Activated T-cell treated with anti-CD3 and anti-CD28 coated beads for 48 hours (primary cell): ENCODE measurements around the gene ANO10.
"Not testable (repeated sequence)": the region's sequence is repeated elsewhere in the genome, so short reads cannot be mapped to it uniquely, and the experiment has no call there.

Experiments
- DNase-seq: peaks from one replicate; pipeline ENCODE4 v3.0.0-alpha.2; 2020; ENCODE audit warnings: low read depth

The ANO10 gene

GRCh38 chr3:43518515-43518914, 103.3 kb downstream of the ANO10 start:
- DNase-seq: not testable (repeated sequence)

GRCh38 chr3:43515970-43516635, 105.7 kb downstream of the ANO10 start:
- no peak for DNase-seq

- no peak for DNase-seq
Observed at GRCh38 chr3:43515208-43515917, 106.4 kb downstream of the ANO10 start.

- DNase-seq: no peak
Observed at GRCh38 chr3:43512754-43513404, 108.9 kb downstream of the ANO10 start.

- DNase-seq: no peak
Observed at GRCh38 chr3:43506644-43507043, 115.2 kb downstream of the ANO10 start.

- no peak for DNase-seq
Observed at GRCh38 chr3:43505351-43505750, 116.5 kb downstream of the ANO10 start.

- no peak for DNase-seq
Observed at GRCh38 chr3:43503067-43503728, 118.6 kb downstream of the ANO10 start.

GRCh38 chr3:43499256-43499655, 122.6 kb downstream of the ANO10 start:
- DNase-seq: no peak

- no peak for DNase-seq
Observed at GRCh38 chr3:43497905-43498365, 123.9 kb downstream of the ANO10 start.

GRCh38 chr3:43497422-43497821, 124.4 kb downstream of the ANO10 start:
- no peak for DNase-seq

- no peak for DNase-seq
Observed at GRCh38 chr3:43496740-43497375, 125.0 kb downstream of the ANO10 start.

GRCh38 chr3:43492932-43493331, 128.9 kb downstream of the ANO10 start:
- not testable (repeated sequence) for DNase-seq

- DNase-seq: not testable (repeated sequence)
Observed at GRCh38 chr3:43491807-43492206, 130.0 kb downstream of the ANO10 start.

- no peak for DNase-seq
Observed at GRCh38 chr3:43490640-43491185, 131.1 kb downstream of the ANO10 start.

- no peak for DNase-seq
Observed at GRCh38 chr3:43489930-43490329, 131.9 kb downstream of the ANO10 start.

- no peak for DNase-seq
Observed at GRCh38 chr3:43485931-43486330, 135.9 kb downstream of the ANO10 start.

GRCh38 chr3:43484926-43485488, 136.8 kb downstream of the ANO10 start:
- no peak for DNase-seq

GRCh38 chr3:43481375-43481774, 140.4 kb downstream of the ANO10 start:
- DNase-seq: no peak

GRCh38 chr3:43478839-43479238, 143.0 kb downstream of the ANO10 start:
- DNase-seq: not testable (repeated sequence)

GRCh38 chr3:43478118-43478785, 143.6 kb downstream of the ANO10 start:
- DNase-seq: no peak

GRCh38 chr3:43477600-43477999, 144.2 kb downstream of the ANO10 start:
- DNase-seq: peak; percentile 24
